HepG2 (cell line): Measurements from ENCODE around the gene MMP25. TPM values are rescaled to one million over a fixed set of nuclear protein-coding genes. Genes with fewer than 3 reads are reported as not detected.
A peak's percentile ranks its signal among the peaks of the same experiment; 100 is the strongest.

Experiments used
- BCL6 ChIP-seq: IDR thresholded peaks from 2 replicates; pipeline ENCODE4 v1.6.1; 2016; ENCODE audit warnings: missing genetic modification reagents, missing compliant biosample characterization
- CENPX ChIP-seq: sonication (generic); formaldehyde crosslinking; IDR thresholded peaks from 2 replicates; pipeline ENCODE4 v1.9.0; 2021; ENCODE audit warnings: mild to moderate bottlenecking, missing genetic modification reagents, moderate library complexity
- CERS6 ChIP-seq: sonication (generic); formaldehyde crosslinking; IDR thresholded peaks from 2 replicates; pipeline ENCODE4 v1.5.0; 2020; ENCODE audit warnings: missing genetic modification reagents
- DZIP1 ChIP-seq: sonication (generic); formaldehyde crosslinking; IDR thresholded peaks from 2 replicates; pipeline ENCODE4 v1.5.0; 2020; ENCODE audit warnings: mild to moderate bottlenecking, missing genetic modification reagents
- ELF4 ChIP-seq: sonication (generic); formaldehyde crosslinking; IDR thresholded peaks from 2 replicates; pipeline ENCODE4 v1.5.0; 2020; ENCODE audit warnings: missing genetic modification reagents, mild to moderate bottlenecking, moderate library complexity, borderline replicate concordance
- HMGXB3 ChIP-seq: sonication (generic); formaldehyde crosslinking; IDR thresholded peaks from 2 replicates; pipeline ENCODE4 v1.4.0; 2020; ENCODE audit warnings: missing genetic modification reagents, borderline replicate concordance
- NFKB2 ChIP-seq: sonication (generic); formaldehyde crosslinking; IDR thresholded peaks from 2 replicates; pipeline ENCODE4 v1.4.0; 2020; ENCODE audit warnings: missing genetic modification reagents, borderline replicate concordance
- NKX3-1 ChIP-seq: sonication (generic); formaldehyde crosslinking; IDR thresholded peaks from 2 replicates; pipeline ENCODE4 v1.5.0; 2020; ENCODE audit warnings: missing genetic modification reagents
- SNAPC2 ChIP-seq: sonication (generic); formaldehyde crosslinking; IDR thresholded peaks from 2 replicates; pipeline ENCODE4 v1.8.1; 2022; ENCODE audit warnings: mild to moderate bottlenecking, missing genetic modification reagents
- ZBTB3 ChIP-seq: sonication (generic); formaldehyde crosslinking; IDR thresholded peaks from 2 replicates; pipeline ENCODE4 v1.4.0; 2020; ENCODE audit warnings: low read depth, mild to moderate bottlenecking, moderate library complexity, missing genetic modification reagents, borderline replicate concordance
- ZIK1 ChIP-seq: sonication (generic); formaldehyde crosslinking; IDR thresholded peaks from 2 replicates; pipeline ENCODE4 v1.5.0; 2020; ENCODE audit warnings: mild to moderate bottlenecking, low read depth, missing genetic modification reagents, borderline replicate concordance
- ZNF563 ChIP-seq: sonication (generic); formaldehyde crosslinking; IDR thresholded peaks from 2 replicates; pipeline ENCODE4 v1.8.0; 2022; ENCODE audit warnings: mild to moderate bottlenecking, moderate library complexity, missing genetic modification reagents
- ZSCAN31 ChIP-seq: sonication (generic); formaldehyde crosslinking; IDR thresholded peaks from 2 replicates; pipeline ENCODE4 v1.5.0; 2020; ENCODE audit warnings: low read depth, mild to moderate bottlenecking, missing genetic modification reagents
- polyA plus RNA-seq, 8 experiments: library from polyadenylated mRNA; depleted of rRNA in 3 of 8; stranded (reverse) in 7 of 8; unstranded in 1 of 8; fragments of >200 nt; fragmentation: Illumina TruSeq in 4 of 8; extraction: Trizol in 4 of 8; gene quantifications; 2 replicates each; pipeline versions ENCODE4 v1.2.1 to v1.2.3, GENCODE V29; 2011 to 2016; ENCODE audit warnings: low read depth in 4 of 8, missing spikeins in 1 of 8, mixed read lengths in 1 of 8; ENCODE audit not compliant: insufficient read depth in 1 of 8
- total RNA-seq, 5 experiments: library from RNA; depleted of rRNA; stranded (reverse); fragments of >200 nt; fragmentation: Illumina TruSeq; extraction: Trizol; gene quantifications; 2 replicates each; pipeline ENCODE4 v1.2.3, GENCODE V29; 2016; ENCODE audit warnings: low read depth in 1 of 5
- TF ChIP-seq, protein P1 (sequence below): sonication (generic); formaldehyde crosslinking; IDR thresholded peaks from 2 replicates; pipeline ENCODE4 v1.5.1; 2020; ENCODE audit warnings: missing genetic modification reagents, mild to moderate bottlenecking, borderline replicate concordance
- TF ChIP-seq, protein P2 (sequence below): sonication (generic); formaldehyde crosslinking; IDR thresholded peaks from 2 replicates; pipeline ENCODE4 v1.4.0; 2020; ENCODE audit warnings: mild to moderate bottlenecking, low read depth, missing genetic modification reagents

The MMP25 gene
- total and polyA plus RNA-seq, 2 of the 13 experiments (the other 11 are each of a cell fraction or from before 2014, with no cell fraction given), result 0.04 to 0.08 TPM

DNA sequence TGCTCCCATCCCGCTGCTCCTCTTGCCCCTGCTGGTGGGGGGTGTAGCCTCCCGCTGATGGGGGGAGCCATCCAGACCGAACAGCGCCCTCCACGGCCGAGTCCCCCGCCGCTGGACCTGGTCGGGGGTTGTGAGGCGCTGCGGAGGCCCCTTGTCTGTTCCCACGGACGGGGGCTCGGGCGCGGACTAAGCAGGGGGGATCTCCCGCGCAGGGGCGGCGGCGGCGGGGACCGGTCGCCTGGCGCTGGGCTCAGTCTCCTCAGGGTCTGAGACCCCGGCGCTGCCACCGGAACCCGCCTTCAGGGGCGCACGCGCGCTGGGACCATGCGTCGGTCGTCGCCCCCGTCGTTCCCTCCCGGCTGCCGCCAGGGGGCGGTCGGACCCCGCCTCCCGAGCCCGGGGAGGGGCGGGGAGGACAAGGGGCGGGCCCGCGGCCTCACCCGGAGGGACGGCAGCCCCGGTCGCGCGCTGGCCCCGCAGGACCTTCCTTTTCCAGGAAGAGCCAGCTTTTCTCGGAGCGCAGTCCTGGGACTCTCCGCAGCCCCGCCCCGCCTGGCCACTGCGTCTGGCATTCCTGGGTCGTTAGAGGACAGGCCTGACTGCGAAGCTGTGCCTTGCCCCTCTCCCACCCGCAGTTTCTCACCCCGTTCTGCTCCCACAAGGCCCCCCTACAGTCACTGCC lies 12.8 kb downstream of the MMP25 start (continued):
- TF ChIP-seq, protein P1, sequence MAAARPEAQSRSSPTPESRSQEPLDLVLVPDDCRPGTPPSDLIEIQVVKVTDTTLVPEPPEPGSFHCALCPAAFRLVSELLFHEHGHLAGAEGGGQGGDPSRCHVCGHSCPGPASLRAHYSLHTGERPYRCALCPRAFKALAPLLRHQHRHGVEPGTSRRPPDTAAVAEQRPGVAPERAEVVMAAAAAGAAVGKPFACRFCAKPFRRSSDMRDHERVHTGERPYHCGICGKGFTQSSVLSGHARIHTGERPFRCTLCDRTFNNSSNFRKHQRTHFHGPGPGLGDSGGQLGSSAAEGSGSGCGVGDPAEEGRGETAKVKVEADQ (CRISPR knock-in tag), result no peak
- TF ChIP-seq DZIP1 (CRISPR knock-in tag), result no peak
- TF ChIP-seq NFKB2 (CRISPR knock-in tag), result 0 out of 2 replicates have a peak, but pooled peaks have one; percentile 40
- no peak for TF ChIP-seq ELF4 (CRISPR knock-in tag)
- TF ChIP-seq BCL6 (CRISPR knock-in tag), result peak; percentile 36; the same call in 1 of the 2 replicates
- TF ChIP-seq CERS6, result no peak
- TF ChIP-seq HMGXB3, result no peak
- 0 out of 2 replicates have a peak, but pooled peaks have one; percentile 17 for TF ChIP-seq NKX3-1
- TF ChIP-seq SNAPC2, result no peak
- no peak; the same call in 1 of the 2 replicates for TF ChIP-seq ZBTB3
- peak; percentile 72 for TF ChIP-seq ZSCAN31 (CRISPR knock-in tag)
- TF ChIP-seq CENPX (CRISPR knock-in tag), result no peak
- TF ChIP-seq ZNF563 (CRISPR knock-in tag), result peak; percentile 62
- TF ChIP-seq ZIK1 (CRISPR knock-in tag), result no peak; the same call in 1 of the 2 replicates
- TF ChIP-seq, protein P2, sequence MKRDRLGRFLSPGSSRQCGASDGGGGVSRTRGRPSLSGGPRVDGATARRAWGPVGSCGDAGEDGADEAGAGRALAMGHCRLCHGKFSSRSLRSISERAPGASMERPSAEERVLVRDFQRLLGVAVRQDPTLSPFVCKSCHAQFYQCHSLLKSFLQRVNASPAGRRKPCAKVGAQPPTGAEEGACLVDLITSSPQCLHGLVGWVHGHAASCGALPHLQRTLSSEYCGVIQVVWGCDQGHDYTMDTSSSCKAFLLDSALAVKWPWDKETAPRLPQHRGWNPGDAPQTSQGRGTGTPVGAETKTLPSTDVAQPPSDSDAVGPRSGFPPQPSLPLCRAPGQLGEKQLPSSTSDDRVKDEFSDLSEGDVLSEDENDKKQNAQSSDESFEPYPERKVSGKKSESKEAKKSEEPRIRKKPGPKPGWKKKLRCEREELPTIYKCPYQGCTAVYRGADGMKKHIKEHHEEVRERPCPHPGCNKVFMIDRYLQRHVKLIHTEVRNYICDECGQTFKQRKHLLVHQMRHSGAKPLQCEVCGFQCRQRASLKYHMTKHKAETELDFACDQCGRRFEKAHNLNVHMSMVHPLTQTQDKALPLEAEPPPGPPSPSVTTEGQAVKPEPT, result no peak
